Hepatocyte (in vitro differentiated cells): Measurements from ENCODE around the gene CELA2B. TPM values are rescaled to one million over a fixed set of nuclear protein-coding genes. Genes with fewer than 3 reads are reported as not detected.
"Not testable (repeated sequence)": the region's sequence is repeated elsewhere in the genome, so short reads cannot be mapped to it uniquely, and the experiment has no call there.

Source experiments
- DNase-seq: peaks from one replicate; pipeline ENCODE4 v3.0.0-alpha.2; 2016; ENCODE audit warnings: low spot score
- H2AFZ ChIP-seq: fragments of 200-600 bp; sonication (generic); 2 replicates; pipeline ENCODE4 v1.6.0; 2016; ENCODE audit warnings: antibody characterized with exemption, mild to moderate bottlenecking
- H3K27ac ChIP-seq: fragments of 200-600 bp; sonication (generic); 2 replicates; pipeline ENCODE4 v1.5.1; 2016; ENCODE audit warnings: mild to moderate bottlenecking
- H3K27me3 ChIP-seq: fragments of 200-600 bp; sonication (generic); 2 replicates; pipeline ENCODE4 v1.6.1; 2016
- H3K36me3 ChIP-seq: fragments of 200-600 bp; sonication (generic); replicated peaks from 2 replicates; pipeline ENCODE4 v1.5.1; 2016; ENCODE audit warnings: low read depth; ENCODE audit not compliant: insufficient read depth
- H3K4me1 ChIP-seq: fragments of 200-600 bp; sonication (generic); 2 replicates; pipeline ENCODE4 v1.5.1; 2016; ENCODE audit warnings: mild to moderate bottlenecking, moderate library complexity; ENCODE audit not compliant: insufficient read depth
- H3K4me2 ChIP-seq: fragments of 200-600 bp; sonication (generic); 2 replicates; pipeline ENCODE4 v1.6.0; 2016
- H3K4me3 ChIP-seq: fragments of 200-600 bp; sonication (generic); 2 replicates; pipeline ENCODE4 v1.5.1; 2016; ENCODE audit warnings: mild to moderate bottlenecking
- H3K79me2 ChIP-seq: fragments of 200-600 bp; sonication (generic); 2 replicates; pipeline ENCODE4 v1.6.0; 2017; ENCODE audit warnings: mild to moderate bottlenecking
- H3K9me2 ChIP-seq: fragments of 200-600 bp; sonication (generic); replicated peaks from 2 replicates; pipeline ENCODE4 v1.6.0; 2017; ENCODE audit warnings: mild to moderate bottlenecking; ENCODE audit not compliant: insufficient read depth
- H3K9me3 ChIP-seq: fragments of 200-600 bp; sonication (generic); 2 replicates; pipeline ENCODE4 v1.5.1; 2016; ENCODE audit warnings: low read depth, mild to moderate bottlenecking
- H4K20me1 ChIP-seq: fragments of 200-600 bp; sonication (generic); 2 replicates; pipeline ENCODE4 v1.6.0; 2016; ENCODE audit warnings: mild to moderate bottlenecking; ENCODE audit not compliant: insufficient read depth, poor library complexity, severe bottlenecking
- EZH2 ChIP-seq: fragments of 200-600 bp; sonication (generic); IDR thresholded peaks from 2 replicates; pipeline ENCODE4 v1.6.1; 2016; ENCODE audit warnings: antibody characterized with exemption, mild to moderate bottlenecking, borderline replicate concordance
- EZH2phosphoT487 ChIP-seq: fragments of 200-600 bp; sonication (generic); IDR thresholded peaks from one replicate; pipeline ENCODE4 v1.6.1; 2018; ENCODE audit warnings: antibody characterized with exemption, mild to moderate bottlenecking, low read depth, moderate library complexity; ENCODE audit not compliant: unreplicated experiment, severe bottlenecking
- WGBS: methylation state at CpG from one replicate; pipeline ENCODE4 v1.1.6; 2016; ENCODE audit warnings: low lambda C conversion rate; ENCODE audit errors: missing lambda C conversion rate; 5-methylcytosine and 5-hydroxymethylcytosine counted together
- polyA plus RNA-seq: library from polyadenylated mRNA; unstranded; fragments of >200 nt; fragmentation: Nextera tagmentation; extraction: Ambion mirVana; gene quantifications from 2 replicates; pipeline ENCODE4 v1.2.1, GENCODE V29; 2016
- total RNA-seq: library from RNA; depleted of rRNA; stranded (reverse); fragments of >200 nt; gene quantifications from 2 replicates; pipeline ENCODE4 v1.2.3, GENCODE V29; 2014
- TF ChIP-seq, protein P1 (sequence below): fragments of 200-600 bp; sonication (generic); IDR thresholded peaks from 2 replicates; pipeline ENCODE4 v1.5.1; 2016; ENCODE audit warnings: antibody characterized with exemption, mild to moderate bottlenecking; ENCODE audit not compliant: poor library complexity

Gene CELA2B
- total and polyA plus RNA-seq, 2 experiments from 2014 or later = 0.73 to 1.4 TPM

GRCh38 chr1:15460708-15461095 lies 15.2 kb upstream of the CELA2B start:
- no peak overlapping the region for H3K4me2 ChIP-seq
- 90% methylated on average over 9 of the region's 9 CpGs for WGBS
- H3K36me3 ChIP-seq = no peaks in the 10 kb centered on the region
- no peak for TF ChIP-seq EZH2
- no peak for TF ChIP-seq EZH2phosphoT487
- TF ChIP-seq, protein P1, sequence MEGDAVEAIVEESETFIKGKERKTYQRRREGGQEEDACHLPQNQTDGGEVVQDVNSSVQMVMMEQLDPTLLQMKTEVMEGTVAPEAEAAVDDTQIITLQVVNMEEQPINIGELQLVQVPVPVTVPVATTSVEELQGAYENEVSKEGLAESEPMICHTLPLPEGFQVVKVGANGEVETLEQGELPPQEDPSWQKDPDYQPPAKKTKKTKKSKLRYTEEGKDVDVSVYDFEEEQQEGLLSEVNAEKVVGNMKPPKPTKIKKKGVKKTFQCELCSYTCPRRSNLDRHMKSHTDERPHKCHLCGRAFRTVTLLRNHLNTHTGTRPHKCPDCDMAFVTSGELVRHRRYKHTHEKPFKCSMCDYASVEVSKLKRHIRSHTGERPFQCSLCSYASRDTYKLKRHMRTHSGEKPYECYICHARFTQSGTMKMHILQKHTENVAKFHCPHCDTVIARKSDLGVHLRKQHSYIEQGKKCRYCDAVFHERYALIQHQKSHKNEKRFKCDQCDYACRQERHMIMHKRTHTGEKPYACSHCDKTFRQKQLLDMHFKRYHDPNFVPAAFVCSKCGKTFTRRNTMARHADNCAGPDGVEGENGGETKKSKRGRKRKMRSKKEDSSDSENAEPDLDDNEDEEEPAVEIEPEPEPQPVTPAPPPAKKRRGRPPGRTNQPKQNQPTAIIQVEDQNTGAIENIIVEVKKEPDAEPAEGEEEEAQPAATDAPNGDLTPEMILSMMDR = no peak
- H3K9me2 ChIP-seq = no peaks in the 10 kb centered on the region
- no peaks in the 10 kb centered on the region for H3K27me3 ChIP-seq
- no peaks in the 10 kb centered on the region for H4K20me1 ChIP-seq
- no peak overlapping the region for H3K4me3 ChIP-seq
- H3K27ac ChIP-seq = no peak overlapping the region
- H3K4me1 ChIP-seq = no peaks in the 10 kb centered on the region
- H3K9me3 ChIP-seq = no peaks in the 10 kb centered on the region
- no peaks in the 10 kb centered on the region for H3K79me2 ChIP-seq
- no peak overlapping the region for H2AFZ ChIP-seq
- no peak for DNase-seq

DNA sequence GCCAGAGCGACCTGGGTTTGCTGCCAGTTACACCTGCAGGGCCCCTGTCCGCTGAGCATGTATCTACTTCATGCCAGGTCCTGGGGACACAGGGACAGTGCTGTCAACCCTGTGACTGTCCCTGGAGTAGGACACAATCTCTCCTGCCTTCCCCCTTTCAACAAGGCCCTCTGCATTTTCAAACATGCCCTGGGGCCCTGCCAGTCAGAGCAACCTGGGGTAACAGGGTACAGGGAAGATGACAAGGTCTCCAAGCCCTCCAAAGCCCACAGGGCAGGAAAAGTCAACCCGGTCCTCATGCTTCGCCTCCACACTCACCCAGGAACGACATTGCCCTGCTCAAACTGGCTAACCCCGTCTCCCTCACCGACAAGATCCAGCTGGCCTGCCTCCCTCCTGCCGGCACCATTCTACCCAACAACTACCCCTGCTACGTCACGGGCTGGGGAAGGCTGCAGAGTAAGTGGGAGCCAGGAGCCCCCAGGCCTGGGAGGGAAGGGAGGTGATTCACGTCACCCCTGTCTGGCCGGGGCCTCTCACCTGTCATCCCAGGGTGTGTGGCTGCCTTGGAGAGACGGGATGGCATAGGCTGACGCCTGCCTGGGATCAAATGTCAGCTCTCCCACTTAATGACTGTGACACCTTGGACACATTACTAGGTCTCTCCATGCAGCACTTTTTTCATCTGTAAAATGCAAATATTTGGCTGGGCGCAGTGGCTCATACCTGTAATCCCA lies 12.7 kb upstream of the CELA2B start:
- not testable (repeated sequence) for H3K27ac ChIP-seq, H3K9me2 ChIP-seq, H3K36me3 ChIP-seq, H2AFZ ChIP-seq, H3K9me3 ChIP-seq, H3K4me2 ChIP-seq, H3K79me2 ChIP-seq, DNase-seq, H3K4me3 ChIP-seq, H3K27me3 ChIP-seq, H3K4me1 ChIP-seq, H4K20me1 ChIP-seq
- 65% methylated on average over 15 of the region's 15 CpGs for WGBS

DNA sequence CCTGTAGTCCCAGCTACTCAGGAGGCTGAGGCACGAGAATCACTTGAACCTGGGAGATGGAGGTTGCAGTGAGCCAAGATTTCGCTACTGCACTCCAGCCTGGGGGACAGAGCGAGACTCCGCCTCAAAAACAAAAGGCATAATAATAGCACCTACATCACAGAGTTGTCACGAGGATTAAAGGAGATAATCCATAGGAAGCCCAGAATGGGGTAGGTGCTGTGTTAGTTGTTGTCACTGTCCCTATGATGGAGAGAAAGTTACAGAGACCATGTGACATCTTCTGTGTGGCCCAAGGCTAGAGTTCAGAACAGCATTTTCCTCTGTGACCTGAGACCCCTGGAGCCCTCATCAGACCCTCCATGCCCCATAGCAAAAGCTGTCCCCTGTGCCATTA lies 12.0 kb upstream of the CELA2B start:
- not testable (repeated sequence) for H3K4me3 ChIP-seq, H3K9me3 ChIP-seq, H3K4me1 ChIP-seq, DNase-seq, H4K20me1 ChIP-seq, H3K36me3 ChIP-seq, H3K79me2 ChIP-seq, H2AFZ ChIP-seq, H3K9me2 ChIP-seq, H3K27me3 ChIP-seq, H3K4me2 ChIP-seq
- WGBS = 90% methylated on average over 5 of the region's 5 CpGs
- H3K27ac ChIP-seq = peak overlapping the region; percentile 34

GRCh38 chr1:15465674-15466073 lies 10.2 kb upstream of the CELA2B start:
- TF ChIP-seq EZH2 (no peak), EZH2phosphoT487 (no peak)
- TF ChIP-seq, protein P1 = no peak
- no peak for DNase-seq
- Histone ChIP-seq H3K9me2 (no peaks in the 10 kb centered on the region), H3K4me2 (no peak overlapping the region), H3K79me2 (no peaks in the 10 kb centered on the region), H3K4me3 (no peak overlapping the region), H2AFZ (no peak overlapping the region), H3K27ac (no peak overlapping the region), H4K20me1 (no peaks in the 10 kb centered on the region), H3K36me3 (no peaks in the 10 kb centered on the region), H3K9me3 (no peaks in the 10 kb centered on the region), H3K27me3 (no peaks in the 10 kb centered on the region), H3K4me1 (no peaks in the 10 kb centered on the region)
- 96% methylated on average over 7 of the region's 7 CpGs for WGBS

DNA sequence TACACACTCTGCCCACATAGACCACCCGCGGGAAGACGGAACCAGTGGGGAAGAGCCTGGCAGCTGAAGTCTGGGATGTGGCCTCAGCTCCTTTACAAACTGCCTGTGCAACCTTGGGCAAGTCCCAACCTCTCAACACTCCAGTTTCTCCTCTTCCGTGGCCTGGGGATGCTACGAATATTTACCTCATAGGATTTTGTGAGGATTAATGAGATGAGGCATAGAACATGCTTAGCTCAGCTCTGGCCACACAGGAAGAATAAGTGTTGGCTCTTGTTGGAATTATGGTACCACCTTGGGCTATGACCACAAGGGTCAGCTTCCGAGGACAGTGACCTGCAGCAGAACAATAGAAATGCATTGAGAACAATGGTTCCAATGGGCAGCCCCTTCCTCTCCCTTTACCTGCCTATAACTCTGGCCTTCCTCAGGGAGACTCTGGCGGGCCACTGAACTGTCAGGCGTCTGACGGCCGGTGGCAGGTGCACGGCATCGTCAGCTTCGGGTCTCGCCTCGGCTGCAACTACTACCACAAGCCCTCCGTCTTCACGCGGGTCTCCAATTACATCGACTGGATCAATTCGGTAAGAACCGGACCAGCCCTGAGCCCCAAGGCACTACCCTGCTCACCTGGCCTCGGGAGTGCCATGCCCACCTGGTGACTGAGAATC lies 8.8 kb upstream of the CELA2B start:
- WGBS = 94% methylated on average over 22 of the region's 22 CpGs
- H3K4me1 ChIP-seq, H3K4me3 ChIP-seq: not testable (repeated sequence)

More for the DNA sequence above, 8.8 kb upstream of the CELA2B start:
- H3K27me3 ChIP-seq, H3K9me3 ChIP-seq, H2AFZ ChIP-seq, H3K4me2 ChIP-seq, H3K79me2 ChIP-seq, H3K9me2 ChIP-seq, H4K20me1 ChIP-seq, DNase-seq, H3K27ac ChIP-seq, H3K36me3 ChIP-seq: not testable (repeated sequence)
